Measurements from ENCODE around the gene SF3B2.
A peak's percentile ranks its signal among the peaks of the same experiment; 100 is the strongest.

SF3B2 gene

GRCh38 chr11:66011785-66012303, 40.3 kb upstream of the SF3B2 start, which contains the start of gene CST6:
Gene CST6 (plus strand): TSS chr11:66012008. CDS start chr11:66012045, 37 bp downstream.
- DNase-seq (ENCODE audit: low read depth), result no peak
- no peak within 1 kb of the TSS for H3K4me3 ChIP-seq (ENCODE audit: low read depth, low read length)
- no peak for TF ChIP-seq POLR2A (IDR thresholded peaks at IDR 0.05; ENCODE audit: extremely low read depth, insufficient read length)
- TF ChIP-seq MAX (IDR thresholded peaks at IDR 0.05; ENCODE audit: low read depth, low read length), result no peak
- TF ChIP-seq CTCF (IDR thresholded peaks at IDR 0.05; ENCODE audit: low read depth, low read length), result no peak
- no peak for TF ChIP-seq MYC (IDR thresholded peaks at IDR 0.05; ENCODE audit: low read depth, low read length)

GRCh38 chr11:66012371-66012945, 39.7 kb upstream of the SF3B2 start:
- DNase-seq (ENCODE audit: low read depth), result no peak
- no peak overlapping the region for H3K4me3 ChIP-seq (ENCODE audit: low read depth, low read length)
- no peak for TF ChIP-seq POLR2A (IDR thresholded peaks at IDR 0.05; ENCODE audit: extremely low read depth, insufficient read length)
- no peak for TF ChIP-seq CTCF (IDR thresholded peaks at IDR 0.05; ENCODE audit: low read depth, low read length)
- no peak for TF ChIP-seq MYC (IDR thresholded peaks at IDR 0.05; ENCODE audit: low read depth, low read length)
- TF ChIP-seq MAX (IDR thresholded peaks at IDR 0.05; ENCODE audit: low read depth, low read length), result no peak

GRCh38 chr11:66012946-66013761, 39.0 kb upstream of the SF3B2 start:
- no peak for TF ChIP-seq MYC (IDR thresholded peaks at IDR 0.05; ENCODE audit: low read depth, low read length)
- no peak overlapping the region for H3K4me3 ChIP-seq (ENCODE audit: low read depth, low read length)
- peak; percentile 66 for DNase-seq (ENCODE audit: low read depth)

GRCh38 chr11:66013762-66014100, 38.4 kb upstream of the SF3B2 start:
- TF ChIP-seq MAX (IDR thresholded peaks at IDR 0.05; ENCODE audit: low read depth, low read length), result no peak
- no peak for TF ChIP-seq MYC (IDR thresholded peaks at IDR 0.05; ENCODE audit: low read depth, low read length)
- no peak for TF ChIP-seq CTCF (IDR thresholded peaks at IDR 0.05; ENCODE audit: low read depth, low read length)
- TF ChIP-seq POLR2A (IDR thresholded peaks at IDR 0.05; ENCODE audit: extremely low read depth, insufficient read length), result no peak
- no peak overlapping the region for H3K4me3 ChIP-seq (ENCODE audit: low read depth, low read length)
- no peak for DNase-seq (ENCODE audit: low read depth)

- DNase-seq (ENCODE audit: low read depth), result no peak
- TF ChIP-seq MAX (IDR thresholded peaks at IDR 0.05; ENCODE audit: low read depth, low read length), result no peak
- TF ChIP-seq CTCF (IDR thresholded peaks at IDR 0.05; ENCODE audit: low read depth, low read length), result no peak
- no peak for TF ChIP-seq POLR2A (IDR thresholded peaks at IDR 0.05; ENCODE audit: extremely low read depth, insufficient read length)
- no peak for TF ChIP-seq MYC (IDR thresholded peaks at IDR 0.05; ENCODE audit: low read depth, low read length)
- no peak overlapping the region for H3K4me3 ChIP-seq (ENCODE audit: low read depth, low read length)
Measured at GRCh38 chr11:66014804-66015453, 37.2 kb upstream of the SF3B2 start.

- no peak for TF ChIP-seq MAX (IDR thresholded peaks at IDR 0.05; ENCODE audit: low read depth, low read length)
- TF ChIP-seq MYC (IDR thresholded peaks at IDR 0.05; ENCODE audit: low read depth, low read length), result no peak
- no peak for TF ChIP-seq CTCF (IDR thresholded peaks at IDR 0.05; ENCODE audit: low read depth, low read length)
- no peak for TF ChIP-seq POLR2A (IDR thresholded peaks at IDR 0.05; ENCODE audit: extremely low read depth, insufficient read length)
- no peak for DNase-seq (ENCODE audit: low read depth)
- H3K4me3 ChIP-seq (ENCODE audit: low read depth, low read length), result no peak overlapping the region
Measured at GRCh38 chr11:66015454-66015881, 36.7 kb upstream of the SF3B2 start.

All from NB4 (cell line).